GM18505 (cell line): ENCODE results near the gene PSMD1.
"Not testable (repeated sequence)": the region's sequence is repeated elsewhere in the genome, so short reads cannot be mapped to it uniquely, and the experiment has no call there.

Source experiments
- ATAC-seq: cut with Tn5 transposase; IDR thresholded peaks from one replicate; pipeline ENCODE4 v1.9.1; 2021; ENCODE audit not compliant: unreplicated experiment
- POLR2A ChIP-seq: IDR thresholded peaks from 4 replicates; pipeline ENCODE4 v1.6.1; 2011; ENCODE audit warnings: borderline replicate concordance; ENCODE audit not compliant: insufficient read depth, insufficient read length; ENCODE audit errors: extremely low read depth

PSMD1 gene

GRCh38 chr2:231094736-231095346 lies 38.2 kb downstream of the PSMD1 start:
- TF ChIP-seq POLR2A = no peak
- ATAC-seq = no peak

GRCh38 chr2:231099918-231100317 lies 43.3 kb downstream of the PSMD1 start:
- no peak for TF ChIP-seq POLR2A
- ATAC-seq = no peak

DNA sequence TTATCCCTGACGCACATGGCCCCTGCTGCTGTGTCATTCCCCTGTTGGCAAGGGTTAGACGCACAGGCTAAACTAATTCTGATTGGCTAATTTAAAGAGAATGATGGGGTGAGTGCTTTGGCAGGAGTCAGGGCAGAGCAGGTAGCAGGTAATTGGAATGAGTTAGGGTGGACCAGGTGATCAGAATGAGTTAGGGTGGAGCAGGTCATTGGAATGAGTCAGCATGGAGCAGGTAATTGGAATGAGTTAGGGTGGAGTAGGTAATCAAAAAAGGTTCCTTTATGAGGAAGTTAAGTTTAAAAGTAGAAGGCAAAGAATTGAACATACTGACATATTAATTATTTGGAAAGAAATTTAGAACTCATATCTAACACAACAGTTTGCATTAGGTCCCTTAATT lies 43.7 kb downstream of the PSMD1 start:
- not testable (repeated sequence) for ATAC-seq

DNA sequence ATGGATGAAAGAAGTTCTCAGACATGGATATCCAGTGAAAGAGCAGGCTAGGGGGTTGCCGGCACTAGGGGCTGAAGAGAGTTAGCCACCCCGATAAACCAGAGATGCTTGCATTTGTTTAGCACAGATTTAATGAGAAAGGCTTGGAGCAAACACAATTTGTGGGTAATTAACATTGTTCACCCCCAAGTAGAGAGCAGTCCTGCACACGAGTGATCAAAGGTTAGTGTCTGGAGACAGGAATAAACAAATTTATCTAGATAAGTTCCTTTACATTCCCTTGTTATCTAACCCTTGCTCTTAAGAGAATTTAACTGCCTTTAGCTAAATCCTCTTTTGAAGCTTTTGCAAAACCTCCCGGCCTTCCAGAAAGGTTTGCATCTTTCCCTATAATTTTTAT lies 44.3 kb downstream of the PSMD1 start:
- ATAC-seq = no peak
- no peak for TF ChIP-seq POLR2A

DNA sequence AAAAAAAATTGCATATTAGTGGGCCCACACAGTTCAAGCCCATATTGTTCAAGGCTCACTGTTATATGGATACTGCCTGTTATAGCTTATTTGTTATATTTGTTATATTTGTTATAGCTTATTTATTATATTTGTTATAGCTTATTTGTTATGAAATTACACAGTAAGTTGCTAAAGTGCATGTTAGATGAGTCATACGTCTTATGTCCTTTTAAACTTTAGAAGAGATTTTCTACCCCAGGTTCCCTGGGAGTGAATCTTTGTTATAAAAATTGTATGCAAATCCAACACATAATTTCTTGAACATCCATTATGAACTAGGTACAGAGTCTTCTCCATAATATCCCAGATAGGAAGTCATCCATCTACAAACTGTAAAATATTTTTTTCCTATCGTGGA lies 46.1 kb downstream of the PSMD1 start:
- no peak for ATAC-seq
- no peak for TF ChIP-seq POLR2A

GRCh38 chr2:231104115-231104713 lies 47.5 kb downstream of the PSMD1 start:
- no peak for TF ChIP-seq POLR2A
- ATAC-seq = no peak

DNA sequence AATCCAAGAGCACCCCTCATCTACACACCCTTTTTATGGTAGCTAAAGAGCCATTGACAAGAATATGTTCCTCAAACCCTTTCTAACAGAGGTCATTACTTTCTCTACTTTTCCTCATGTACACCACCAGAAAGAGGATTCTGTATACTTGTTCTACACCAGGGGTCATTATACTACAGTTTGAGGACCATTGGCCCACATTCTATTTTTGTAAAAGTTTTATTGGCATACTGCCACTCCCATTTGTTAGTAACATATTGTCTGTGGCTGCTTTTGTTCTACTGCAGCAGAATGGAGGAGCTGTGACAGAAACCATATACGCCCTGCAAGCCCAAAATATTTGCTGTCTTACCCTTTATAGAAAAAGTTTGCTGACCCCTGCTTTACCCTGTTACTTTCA lies 53.9 kb downstream of the PSMD1 start:
- no peak for TF ChIP-seq POLR2A
- ATAC-seq = no peak

- no peak for ATAC-seq
- no peak for TF ChIP-seq POLR2A
These were observed 55.3 kb downstream of the PSMD1 start for GRCh38 chr2:231111987-231112386.

DNA sequence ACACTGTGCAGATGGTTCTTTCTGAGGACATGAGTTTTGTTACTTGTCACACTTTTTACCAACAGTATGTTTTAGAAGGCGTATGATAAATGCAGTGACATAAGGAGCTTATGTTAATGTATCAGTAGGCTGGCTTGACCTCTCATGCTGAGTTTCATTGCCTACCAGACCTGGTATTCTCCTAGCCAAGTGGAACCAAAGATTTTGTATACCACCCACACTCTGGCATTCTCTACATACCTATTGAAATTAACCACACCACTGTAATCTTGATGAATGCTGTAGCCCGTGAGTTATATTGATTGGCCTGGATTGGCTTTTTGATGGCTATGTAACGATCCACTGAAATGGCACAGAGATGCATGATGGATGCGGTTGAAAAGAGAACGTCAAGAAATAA lies 56.8 kb downstream of the PSMD1 start:
- TF ChIP-seq POLR2A = no peak

DNA sequence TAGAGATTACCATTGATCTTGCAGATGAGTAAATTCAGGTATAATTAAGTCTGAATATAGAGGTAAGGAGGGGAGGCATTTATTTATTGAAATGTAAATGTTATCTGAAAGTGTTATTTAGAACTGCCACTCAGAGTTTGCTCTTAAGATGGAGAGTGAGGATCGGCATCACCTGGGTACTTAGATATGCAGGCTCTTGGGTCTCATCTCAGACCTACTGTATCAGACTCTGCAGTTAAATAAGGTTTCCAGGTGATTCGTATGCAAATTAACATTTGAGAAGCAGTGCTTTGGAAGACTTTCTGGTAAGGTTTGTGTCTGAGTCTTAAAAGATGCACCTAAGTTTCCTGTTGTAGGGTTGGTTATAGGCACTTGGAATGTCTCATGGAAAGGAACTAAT lies 59.0 kb downstream of the PSMD1 start:
- no peak for ATAC-seq
- no peak for TF ChIP-seq POLR2A

More for the DNA sequence above, 56.8 kb downstream of the PSMD1 start:
- no peak for ATAC-seq

DNA sequence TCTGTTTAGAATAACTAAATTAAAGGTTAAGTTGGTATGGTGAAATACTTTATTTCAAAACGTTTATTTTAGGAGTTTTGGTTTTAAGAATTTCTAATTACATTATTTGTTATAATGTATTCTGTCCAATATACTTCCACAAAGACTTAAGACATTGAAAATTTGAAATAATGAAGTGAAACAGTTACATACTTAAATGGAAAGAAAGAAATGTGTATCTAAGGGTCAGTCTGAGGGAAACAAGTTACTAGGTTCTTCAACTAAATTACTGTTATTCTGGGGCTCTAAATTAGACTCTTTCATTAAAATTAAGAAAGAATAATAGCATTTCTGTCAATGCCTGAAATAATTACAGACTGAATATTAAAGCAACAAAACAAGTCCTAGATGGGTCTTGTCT lies 60.5 kb downstream of the PSMD1 start:
- no peak for ATAC-seq

DNA sequence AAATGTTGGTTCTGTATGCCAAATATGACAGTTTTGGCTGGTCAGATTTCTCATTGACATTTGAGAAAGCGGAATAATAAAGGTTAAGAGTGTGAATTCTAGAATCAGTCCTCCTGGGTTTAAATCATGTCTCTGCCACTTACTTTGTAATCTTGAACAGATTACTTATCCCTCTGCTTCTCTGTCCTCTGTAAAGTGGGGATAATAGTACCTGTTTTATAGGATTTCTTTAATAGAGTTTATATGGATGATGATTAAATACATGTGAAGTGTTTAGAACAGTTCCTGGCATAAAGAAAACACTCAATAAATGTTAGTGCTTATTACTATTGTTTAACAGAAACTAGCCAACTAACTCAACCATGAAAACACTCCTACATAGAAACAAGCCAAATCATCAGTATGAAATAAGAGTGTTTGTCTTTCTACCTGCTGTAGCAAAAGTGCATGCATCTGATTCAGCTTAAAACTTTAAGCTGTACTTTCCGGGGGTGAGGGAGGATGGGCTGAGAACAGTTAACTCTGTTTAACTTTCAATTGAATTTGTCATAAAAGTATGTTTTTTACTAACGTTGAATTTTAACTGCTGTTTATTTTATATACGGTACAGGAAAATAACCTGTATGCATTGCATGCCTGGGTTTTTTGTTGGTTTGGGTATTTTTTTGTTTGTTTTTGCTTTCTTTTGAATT lies 61.4 kb downstream of the PSMD1 start:
- no peak for ATAC-seq
- TF ChIP-seq POLR2A = no peak

More for the DNA sequence above, 60.5 kb downstream of the PSMD1 start:
- no peak for TF ChIP-seq POLR2A

DNA sequence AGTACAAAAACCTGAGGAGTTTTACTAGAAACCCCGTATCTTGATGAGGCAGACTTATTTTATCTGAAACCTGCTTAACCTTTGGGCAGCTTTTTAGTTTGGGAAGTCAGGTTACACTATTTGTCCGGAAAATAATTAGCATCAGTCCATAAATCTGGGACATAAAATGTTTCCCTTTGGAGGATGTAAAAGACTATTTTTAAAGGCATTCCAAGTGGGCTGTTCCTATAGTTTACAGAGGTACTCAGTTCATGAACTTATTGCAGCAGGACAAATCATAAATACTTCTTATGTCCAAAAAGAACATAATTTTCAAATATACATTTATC lies 61.9 kb downstream of the PSMD1 start:
- ATAC-seq = no peak
- no peak for TF ChIP-seq POLR2A

GRCh38 chr2:231123362-231123898 lies 66.8 kb downstream of the PSMD1 start:
- no peak for TF ChIP-seq POLR2A
- ATAC-seq = no peak
